AG09319 (cell line): ENCODE measurements around the gene GNAI2.
A peak's percentile ranks its signal among the peaks of the same experiment; 100 is the strongest.

ENCODE experiments used
- DNase-seq: peaks from one replicate; pipeline ENCODE4 v3.0.0-alpha.2; 2010; ENCODE audit warnings: low read depth; ENCODE audit errors: extremely low read depth
- TF ChIP-seq, protein P1 (sequence below): IDR thresholded peaks from 2 replicates; pipeline ENCODE4 v1.5.1; 2011; ENCODE audit warnings: low read depth, mild to moderate bottlenecking, inconsistent platforms, low read length, moderate library complexity

GNAI2 gene

DNA sequence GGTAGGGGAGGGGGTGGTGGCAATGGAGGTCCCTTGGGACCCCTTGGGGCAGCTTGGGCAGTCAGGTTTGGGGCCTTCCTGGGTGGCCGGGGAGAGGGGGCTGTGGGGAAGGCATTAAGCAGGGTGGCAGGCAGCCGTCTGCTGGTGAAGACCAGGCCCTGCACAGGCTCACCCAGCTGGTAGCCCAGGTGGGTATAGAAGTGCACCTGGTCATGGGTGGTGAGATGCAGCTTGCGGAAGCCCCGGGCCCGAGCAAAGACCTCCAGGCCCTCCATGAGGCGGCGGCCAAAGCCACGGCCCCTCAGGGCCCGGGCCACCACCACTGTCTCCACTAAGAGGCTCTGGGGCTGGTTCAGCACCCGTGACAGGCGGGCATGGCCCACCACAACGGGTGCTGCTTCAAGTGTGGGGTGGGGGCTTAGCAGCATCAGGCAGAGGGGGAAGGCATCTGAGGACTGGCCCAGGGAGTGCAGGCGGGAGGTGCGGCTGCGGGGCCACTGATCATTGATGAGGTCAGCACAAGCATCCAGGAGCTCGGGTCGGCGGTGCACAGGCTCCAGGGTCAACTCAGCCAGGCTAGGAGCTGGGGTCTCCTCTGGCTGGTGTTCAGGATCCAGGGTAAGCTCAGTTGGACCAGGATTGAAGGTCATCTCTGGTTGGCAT lies 60.8 kb downstream of the GNAI2 start:
- no peak for DNase-seq
- TF ChIP-seq, protein P1, sequence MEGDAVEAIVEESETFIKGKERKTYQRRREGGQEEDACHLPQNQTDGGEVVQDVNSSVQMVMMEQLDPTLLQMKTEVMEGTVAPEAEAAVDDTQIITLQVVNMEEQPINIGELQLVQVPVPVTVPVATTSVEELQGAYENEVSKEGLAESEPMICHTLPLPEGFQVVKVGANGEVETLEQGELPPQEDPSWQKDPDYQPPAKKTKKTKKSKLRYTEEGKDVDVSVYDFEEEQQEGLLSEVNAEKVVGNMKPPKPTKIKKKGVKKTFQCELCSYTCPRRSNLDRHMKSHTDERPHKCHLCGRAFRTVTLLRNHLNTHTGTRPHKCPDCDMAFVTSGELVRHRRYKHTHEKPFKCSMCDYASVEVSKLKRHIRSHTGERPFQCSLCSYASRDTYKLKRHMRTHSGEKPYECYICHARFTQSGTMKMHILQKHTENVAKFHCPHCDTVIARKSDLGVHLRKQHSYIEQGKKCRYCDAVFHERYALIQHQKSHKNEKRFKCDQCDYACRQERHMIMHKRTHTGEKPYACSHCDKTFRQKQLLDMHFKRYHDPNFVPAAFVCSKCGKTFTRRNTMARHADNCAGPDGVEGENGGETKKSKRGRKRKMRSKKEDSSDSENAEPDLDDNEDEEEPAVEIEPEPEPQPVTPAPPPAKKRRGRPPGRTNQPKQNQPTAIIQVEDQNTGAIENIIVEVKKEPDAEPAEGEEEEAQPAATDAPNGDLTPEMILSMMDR, result no peak

DNA sequence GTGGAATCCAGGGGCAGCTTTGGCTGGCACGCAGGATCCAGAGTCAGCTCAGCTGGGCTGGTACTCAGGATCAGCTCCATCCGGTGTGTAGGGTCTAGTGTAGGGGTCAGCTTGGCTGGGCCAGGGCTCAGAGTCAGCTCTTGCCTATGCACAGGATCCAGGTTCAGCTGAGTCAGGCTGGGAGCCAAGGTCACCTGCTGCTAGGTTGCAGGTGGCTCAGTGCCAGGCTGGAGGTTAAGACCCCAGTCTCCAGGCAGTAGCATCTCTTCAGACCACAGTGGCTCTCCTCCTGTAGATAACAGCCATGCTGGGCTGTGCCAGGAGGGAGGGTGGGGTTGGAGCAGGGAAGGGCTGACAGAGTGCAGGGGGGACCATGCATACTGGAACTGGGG lies 61.4 kb downstream of the GNAI2 start:
- no peak for DNase-seq

DNA sequence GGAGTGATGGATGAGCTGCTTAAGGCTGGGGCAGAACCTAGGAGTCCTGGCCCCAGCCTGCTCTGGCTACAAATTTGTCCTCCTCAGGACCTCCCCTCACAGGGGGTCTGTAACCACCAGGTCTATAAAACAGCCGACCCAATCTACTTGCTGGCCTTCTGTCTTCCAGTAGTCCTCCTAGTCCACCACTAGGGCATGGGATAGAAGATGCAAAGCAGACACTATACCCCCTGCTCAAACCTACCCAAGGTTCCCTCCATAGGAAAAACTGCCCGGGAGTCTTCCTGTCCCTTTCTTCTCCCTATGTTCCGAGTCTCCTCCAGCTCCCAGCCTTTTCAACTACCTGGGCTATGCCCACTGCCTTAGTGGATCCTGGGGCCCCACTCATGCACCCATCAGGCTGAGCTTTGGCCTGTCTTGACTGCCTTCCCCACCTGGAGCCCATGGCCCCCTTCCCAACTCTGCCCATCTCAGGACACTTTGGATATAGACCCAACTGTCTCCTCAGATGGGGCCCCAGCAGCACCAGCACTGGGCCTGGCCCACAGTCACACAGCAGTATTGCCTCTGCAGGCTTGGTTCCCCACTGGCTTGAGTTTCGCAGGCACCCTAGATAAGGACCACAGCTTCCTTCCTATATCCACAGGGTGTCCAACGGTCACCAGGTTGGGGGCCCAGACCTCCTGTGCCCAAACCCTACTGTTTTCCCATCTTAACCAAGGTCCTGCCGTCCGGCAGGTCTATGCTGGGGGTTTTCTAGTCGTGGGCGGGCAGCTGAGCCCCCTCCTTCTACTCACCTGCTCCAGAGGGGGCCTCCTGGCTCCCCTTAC lies 62.1 kb downstream of the GNAI2 start:
- no peak for DNase-seq
- TF ChIP-seq, protein P1, result no peak

More for the DNA sequence above, 61.4 kb downstream of the GNAI2 start:
- TF ChIP-seq, protein P1, result no peak

DNA sequence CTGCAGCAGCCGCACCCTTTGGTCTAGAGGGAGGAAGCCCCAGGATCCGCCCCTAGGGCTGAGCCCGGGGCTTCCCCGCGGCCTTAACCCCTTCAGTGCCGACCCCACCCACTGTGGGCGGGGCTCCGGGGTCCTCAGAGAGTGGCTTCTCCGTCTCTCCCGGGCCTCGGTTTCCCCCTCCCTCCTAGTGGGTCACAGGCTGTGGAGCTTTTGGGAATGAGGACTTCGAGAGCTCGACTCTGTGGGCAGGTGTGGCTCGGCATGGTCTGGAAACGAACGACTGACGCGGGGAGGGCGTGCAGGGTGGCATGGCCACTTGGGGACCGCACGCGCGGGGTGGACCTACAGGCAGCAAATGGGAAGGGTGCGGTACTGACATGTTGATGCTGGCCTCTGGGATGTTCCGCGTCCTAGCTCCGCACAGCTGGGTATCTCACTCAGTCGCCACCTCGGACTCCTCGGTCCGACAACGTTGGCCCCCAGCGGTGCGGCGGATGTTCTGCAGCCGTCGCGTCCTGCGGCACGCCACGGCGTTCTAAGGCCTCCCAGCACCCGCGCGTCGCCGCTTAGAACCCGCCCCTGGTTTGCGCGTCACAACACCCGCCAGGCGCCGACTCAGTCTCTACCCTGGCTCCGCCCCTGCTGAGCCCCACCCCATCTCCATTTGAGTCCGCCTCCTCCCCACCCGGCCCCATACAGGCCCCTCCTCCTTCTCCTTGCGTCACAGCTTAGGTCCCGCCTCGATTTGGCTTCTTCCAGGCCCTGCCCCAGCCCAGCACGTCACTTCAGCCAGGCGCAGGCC lies 63.0 kb downstream of the GNAI2 start, which contains the start of the genes HYAL3 and NAA80:
TSS of gene HYAL3 (minus strand) at position 570 of the 802 bp plus-strand sequence. CDS start 3,803 bp downstream, outside the sequence.
TSS of gene NAA80 (minus strand) at position 570 of the 802 bp plus-strand sequence. CDS start 1,942 bp downstream, outside the sequence.
- peak; percentile 99 for DNase-seq
- TF ChIP-seq, protein P1, result peak; percentile 17

DNA sequence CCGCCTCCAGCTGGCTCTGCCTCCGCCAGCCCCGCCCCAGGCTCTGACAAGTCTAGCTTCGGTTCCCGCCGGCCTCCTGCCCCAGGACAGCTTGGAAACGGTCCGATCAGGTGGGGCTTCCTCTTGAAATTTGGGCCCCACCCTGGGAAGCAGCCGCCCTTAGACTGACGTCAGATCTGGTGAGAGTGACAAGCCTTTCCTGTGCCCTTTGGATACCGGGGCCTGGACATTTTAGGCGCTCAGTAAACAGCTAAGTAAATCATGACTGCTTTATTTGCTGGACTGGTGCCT lies 63.6 kb downstream of the GNAI2 start:
- TF ChIP-seq, protein P1, result no peak

DNA sequence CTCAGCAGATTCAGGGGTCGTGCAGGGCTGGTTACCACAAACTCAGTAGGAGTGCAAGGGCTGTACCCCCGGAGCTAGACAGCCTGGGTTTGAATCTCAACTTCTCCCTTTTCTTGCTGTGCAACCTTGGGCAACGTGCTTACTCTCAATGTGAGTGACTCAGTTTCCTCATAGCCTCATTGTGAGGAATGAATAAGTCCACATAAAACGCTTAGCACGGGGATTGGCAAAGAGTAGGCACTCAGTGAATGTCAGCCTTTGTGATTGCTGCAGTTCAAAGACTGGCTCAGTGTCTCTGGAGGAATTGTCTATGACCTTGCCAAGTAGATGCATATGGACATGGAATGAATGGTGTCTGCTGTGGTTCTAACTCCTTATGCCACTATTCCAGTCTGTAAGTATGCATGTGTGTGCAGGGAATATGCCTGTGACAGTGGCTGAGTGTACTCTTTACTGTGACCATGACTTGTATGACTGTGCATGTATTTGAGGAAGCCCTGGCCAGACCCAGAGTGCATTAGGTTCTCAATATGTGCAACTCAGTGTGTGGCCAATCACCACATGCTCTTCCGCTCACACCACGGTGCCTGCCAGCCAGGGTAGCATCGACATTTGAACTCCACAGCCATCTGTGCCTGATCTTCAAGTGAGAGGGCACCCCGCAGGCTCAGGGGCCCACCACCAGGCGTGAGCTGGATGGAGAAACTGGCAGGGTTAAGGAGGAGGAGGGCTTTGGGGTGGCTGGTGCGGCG lies 64.1 kb downstream of the GNAI2 start:
- no peak for DNase-seq
- TF ChIP-seq, protein P1, result no peak

More for the DNA sequence above, 63.6 kb downstream of the GNAI2 start:
- no peak for DNase-seq
